ENCODE results near the gene GDAP1L1.
"Not testable (repeated sequence)": the region's sequence is repeated elsewhere in the genome, so short reads cannot be mapped to it uniquely, and the experiment has no call there.

GDAP1L1 gene

GRCh38 chr20:44297721-44298120, 50.6 kb downstream of the GDAP1L1 start:
- no peak overlapping the region for H3K27ac ChIP-seq
- no peak for TF ChIP-seq ZFX (IDR thresholded peaks at IDR 0.05)
- TF ChIP-seq CTCF (conservative IDR thresholded peaks at IDR 0.05): no peak

- H3K27ac ChIP-seq: not testable (repeated sequence)
Measured at GRCh38 chr20:44299011-44299535, 52.0 kb downstream of the GDAP1L1 start.

- TF ChIP-seq ZFX (IDR thresholded peaks at IDR 0.05) (no peak), CTCF (conservative IDR thresholded peaks at IDR 0.05) (no peak)
- H3K27ac ChIP-seq: peak overlapping the region; percentile 67; the same call in 1 of the 2 replicates
Measured at GRCh38 chr20:44301285-44301684, 54.2 kb downstream of the GDAP1L1 start.

- H3K27ac ChIP-seq: peak overlapping the region; percentile 67; the same call in 1 of the 2 replicates
- TF ChIP-seq ZFX (IDR thresholded peaks at IDR 0.05) (no peak; the same call in 1 of the 2 replicates), CTCF (conservative IDR thresholded peaks at IDR 0.05) (no peak)
Measured at GRCh38 chr20:44302026-44302669, 55.0 kb downstream of the GDAP1L1 start.

- H3K27ac ChIP-seq: peak overlapping the region; percentile 67; the same call in 1 of the 2 replicates
- TF ChIP-seq CTCF (conservative IDR thresholded peaks at IDR 0.05): no peak
- TF ChIP-seq ZFX (IDR thresholded peaks at IDR 0.05): no peak
Measured at GRCh38 chr20:44302736-44303135, 55.6 kb downstream of the GDAP1L1 start.

GRCh38 chr20:44304383-44304782, 57.3 kb downstream of the GDAP1L1 start:
- TF ChIP-seq CTCF (conservative IDR thresholded peaks at IDR 0.05): no peak
- no peak overlapping the region for H3K27ac ChIP-seq

- TF ChIP-seq CTCF (conservative IDR thresholded peaks at IDR 0.05): no peak
- no peak for TF ChIP-seq ZFX (IDR thresholded peaks at IDR 0.05)
- no peak overlapping the region for H3K27ac ChIP-seq
Measured at GRCh38 chr20:44306927-44307326, 59.8 kb downstream of the GDAP1L1 start.
